ENCODE measurements around the gene OSBPL5. TPM values are rescaled to one million over a fixed set of nuclear protein-coding genes. Genes with fewer than 3 reads are reported as not detected.

OSBPL5 gene
- total RNA-seq, 1 experiment from 2014 or later, result 6.4 TPM

GRCh38 chr11:3173795-3174194, 8.7 kb upstream of the OSBPL5 start:
- H3K79me2 ChIP-seq (ENCODE audit: low read depth), result no peaks in the 10 kb centered on the region
- intact Hi-C loops (cut with micrococcal nuclease; ENCODE audit: unreplicated experiment), result no loop called here
- no peak overlapping the region for H3K4me3 ChIP-seq
- no peak for DNase-seq
- no peaks in the 10 kb centered on the region for H3F3A ChIP-seq (ENCODE audit: insufficient read depth, low read depth)
- no peaks in the 10 kb centered on the region for H3K9me2 ChIP-seq (ENCODE audit: insufficient read depth)
- H3K4me1 ChIP-seq (replicated peaks; ENCODE audit: insufficient read depth), result no peaks in the 10 kb centered on the region
- no peak for TF ChIP-seq CTCF (conservative IDR thresholded peaks at IDR 0.05)
- no peak for TF ChIP-seq EZH2 (IDR thresholded peaks at IDR 0.05; ENCODE audit: low read depth)
- H2AFZ ChIP-seq, result no peak overlapping the region
- CTCF ChIA-PET, result no interaction called here
- POLR2A ChIA-PET (ENCODE audit: unreplicated experiment), result no interaction called here
- H3K9me3 ChIP-seq (ENCODE audit: insufficient read depth, low read depth), result no peaks in the 10 kb centered on the region
- no peaks in the 10 kb centered on the region for H4K20me1 ChIP-seq (ENCODE audit: insufficient read depth)
- peaks cover 29% of the 10 kb centered on the region for H3K27me3 ChIP-seq (ENCODE audit: insufficient read depth, low read depth)
- no peaks in the 10 kb centered on the region for H3K36me3 ChIP-seq (ENCODE audit: low read depth)
- no peak overlapping the region for H3K4me2 ChIP-seq
- H3K27ac ChIP-seq, result no peak overlapping the region
- no TSS peak for BruUV-seq (replicated peaks)

- Histone ChIP-seq H4K20me1 (ENCODE audit: insufficient read depth) (no peaks in the 10 kb centered on the region), H3K4me3 (no peak overlapping the region), H3F3A (ENCODE audit: insufficient read depth, low read depth) (no peaks in the 10 kb centered on the region), H3K9me2 (ENCODE audit: insufficient read depth) (no peaks in the 10 kb centered on the region), H3K4me1 (replicated peaks; ENCODE audit: insufficient read depth) (no peaks in the 10 kb centered on the region), H3K9me3 (ENCODE audit: insufficient read depth, low read depth) (no peaks in the 10 kb centered on the region), H3K79me2 (ENCODE audit: low read depth) (no peaks in the 10 kb centered on the region), H2AFZ (no peak overlapping the region), H3K27me3 (ENCODE audit: insufficient read depth, low read depth) (peaks cover 42% of the 10 kb centered on the region), H3K4me2 (no peak overlapping the region), H3K36me3 (ENCODE audit: low read depth) (no peaks in the 10 kb centered on the region), H3K27ac (no peak overlapping the region)
- no TSS peak for BruUV-seq (replicated peaks)
- intact Hi-C loops (cut with micrococcal nuclease; ENCODE audit: unreplicated experiment), result no loop called here
- CTCF ChIA-PET, result no interaction called here
- TF ChIP-seq EZH2 (IDR thresholded peaks at IDR 0.05; ENCODE audit: low read depth), result no peak
- no peak for TF ChIP-seq CTCF (conservative IDR thresholded peaks at IDR 0.05)
- no peak for DNase-seq
- POLR2A ChIA-PET (ENCODE audit: unreplicated experiment), result no interaction called here
Observed at GRCh38 chr11:3171931-3172560, 6.9 kb upstream of the OSBPL5 start.

GRCh38 chr11:3170756-3171650, 5.9 kb upstream of the OSBPL5 start:
- no peak overlapping the region for H3K4me2 ChIP-seq
- no peaks in the 10 kb centered on the region for H3K9me3 ChIP-seq (ENCODE audit: insufficient read depth, low read depth)
- intact Hi-C loops (cut with micrococcal nuclease; ENCODE audit: unreplicated experiment), result no loop called here
- no peak overlapping the region for H2AFZ ChIP-seq
- H3F3A ChIP-seq (ENCODE audit: insufficient read depth, low read depth), result no peaks in the 10 kb centered on the region
- H4K20me1 ChIP-seq (ENCODE audit: insufficient read depth), result no peaks in the 10 kb centered on the region
- no peaks in the 10 kb centered on the region for H3K4me1 ChIP-seq (replicated peaks; ENCODE audit: insufficient read depth)
- no peak for DNase-seq
- TF ChIP-seq CTCF (conservative IDR thresholded peaks at IDR 0.05), result no peak
- no peak for TF ChIP-seq EZH2 (IDR thresholded peaks at IDR 0.05; ENCODE audit: low read depth)
- POLR2A ChIA-PET (ENCODE audit: unreplicated experiment), result no interaction called here
- no peaks in the 10 kb centered on the region for H3K9me2 ChIP-seq (ENCODE audit: insufficient read depth)
- H3K79me2 ChIP-seq (ENCODE audit: low read depth), result no peaks in the 10 kb centered on the region
- H3K27ac ChIP-seq, result no peak overlapping the region
- H3K36me3 ChIP-seq (ENCODE audit: low read depth), result no peaks in the 10 kb centered on the region
- peaks cover 51% of the 10 kb centered on the region for H3K27me3 ChIP-seq (ENCODE audit: insufficient read depth, low read depth)
- no TSS peak for BruUV-seq (replicated peaks)
- no peak overlapping the region for H3K4me3 ChIP-seq
- CTCF ChIA-PET, result no interaction called here
